H9 (cell line): ENCODE data around the gene C20orf96. TPM values are rescaled to one million over a fixed set of nuclear protein-coding genes. Genes with fewer than 3 reads are reported as not detected.

Experiments used
- DNase-seq: peaks from one replicate; pipeline ENCODE4 v3.0.0-alpha.2; 2017
- H2AFZ ChIP-seq: one replicate; pipeline ENCODE4 v1.6.1; 2013; ENCODE audit warnings: mild to moderate bottlenecking, low read length, control low read depth, moderate library complexity
- H2AK5ac ChIP-seq: 2 replicates; pipeline ENCODE4 v1.6.1; 2013; ENCODE audit warnings: low read length, control low read depth, mixed read lengths; ENCODE audit not compliant: insufficient read length
- H2BK120ac ChIP-seq: one replicate; pipeline ENCODE4 v1.6.1; 2013; ENCODE audit warnings: low read depth, mild to moderate bottlenecking, low read length, control low read depth, inconsistent platforms; ENCODE audit not compliant: poor library complexity, severe bottlenecking
- H2BK12ac ChIP-seq: 2 replicates; pipeline ENCODE4 v1.6.1; 2013; ENCODE audit warnings: low read length, control low read depth, mixed read lengths, low read depth; ENCODE audit not compliant: insufficient read length
- H2BK15ac ChIP-seq: 2 replicates; pipeline ENCODE4 v1.6.1; 2013; ENCODE audit warnings: low read depth, low read length, control low read depth
- H2BK20ac ChIP-seq: one replicate; pipeline ENCODE4 v1.6.1; 2013; ENCODE audit warnings: low read depth, mild to moderate bottlenecking, low read length, control low read depth, inconsistent platforms; ENCODE audit not compliant: poor library complexity, severe bottlenecking
- H2BK5ac ChIP-seq: 2 replicates; pipeline ENCODE4 v1.6.1; 2013; ENCODE audit warnings: low read length, control low read depth, mixed read lengths; ENCODE audit not compliant: insufficient read length
- H3K14ac ChIP-seq: 2 replicates; pipeline ENCODE4 v1.6.1; 2013; ENCODE audit warnings: low read length, control low read depth; ENCODE audit not compliant: insufficient read depth
- H3K18ac ChIP-seq: 2 replicates; pipeline ENCODE4 v1.6.1; 2013; ENCODE audit warnings: low read depth, mild to moderate bottlenecking, mixed read lengths, low read length, control low read depth; ENCODE audit not compliant: insufficient read length
- H3K23ac ChIP-seq: 2 replicates; pipeline ENCODE4 v1.6.1; 2013; ENCODE audit warnings: low read length, control low read depth, mixed read lengths, low read depth; ENCODE audit not compliant: insufficient read length
- H3K23me2 ChIP-seq: 2 replicates; pipeline ENCODE4 v1.6.1; 2013; ENCODE audit warnings: low read depth, mild to moderate bottlenecking, mixed read lengths, low read length, control low read depth; ENCODE audit not compliant: insufficient read length, poor library complexity, severe bottlenecking
- H3K27ac ChIP-seq: 2 replicates; pipeline ENCODE4 v1.5.1; 2013; ENCODE audit warnings: low read length, control low read depth, mixed read lengths, low read depth; ENCODE audit not compliant: insufficient read length
- H3K27me3 ChIP-seq: 2 replicates; pipeline ENCODE4 v1.6.1; 2013; ENCODE audit warnings: low read length, control low read depth, inconsistent platforms; ENCODE audit not compliant: insufficient read depth
- H3K4ac ChIP-seq: 2 replicates; pipeline ENCODE4 v1.6.1; 2013; ENCODE audit warnings: low read depth, mild to moderate bottlenecking, control low read depth, inconsistent platforms, low read length, moderate library complexity
- H3K4me1 ChIP-seq: 2 replicates; pipeline ENCODE4 v1.6.1; 2013; ENCODE audit warnings: low read length, control low read depth, inconsistent platforms; ENCODE audit not compliant: insufficient read depth
- H3K4me2 ChIP-seq: 2 replicates; pipeline ENCODE4 v1.6.1; 2013; ENCODE audit warnings: low read length, control low read depth, mixed read lengths; ENCODE audit not compliant: insufficient read length, insufficient read depth
- H3K56ac ChIP-seq: 2 replicates; pipeline ENCODE4 v1.6.1; 2013; ENCODE audit warnings: low read depth, mild to moderate bottlenecking, mixed read lengths, low read length, control low read depth; ENCODE audit not compliant: insufficient read length
- H3K79me1 ChIP-seq: 2 replicates; pipeline ENCODE4 v1.6.1; 2013; ENCODE audit warnings: low read depth, mild to moderate bottlenecking, moderate library complexity, low read length, control low read depth, inconsistent platforms; ENCODE audit not compliant: insufficient read depth, poor library complexity, severe bottlenecking
- H3K79me2 ChIP-seq: 2 replicates; pipeline ENCODE4 v1.6.1; 2013; ENCODE audit warnings: low read length, control low read depth, inconsistent platforms; ENCODE audit not compliant: insufficient read depth
- H3K9ac ChIP-seq: 2 replicates; pipeline ENCODE4 v1.6.1; 2013; ENCODE audit warnings: low read length, control low read depth, mixed read lengths; ENCODE audit not compliant: insufficient read length; ENCODE audit errors: extremely low read depth
- H3K9me3 ChIP-seq: one replicate; pipeline ENCODE4 v1.6.1; 2013; ENCODE audit warnings: low read depth, low read length, inconsistent platforms; ENCODE audit not compliant: control insufficient read depth
- H3T11ph ChIP-seq: one replicate; pipeline ENCODE4 v1.6.1; 2013; ENCODE audit warnings: mild to moderate bottlenecking, low read length, control low read depth, inconsistent platforms
- H4K20me1 ChIP-seq: one replicate; pipeline ENCODE4 v1.6.1; 2013; ENCODE audit not compliant: control insufficient read depth, insufficient read length, insufficient read depth
- H4K5ac ChIP-seq: 2 replicates; pipeline ENCODE4 v1.6.1; 2013; ENCODE audit warnings: low read depth, mild to moderate bottlenecking, mixed read lengths, low read length, control low read depth; ENCODE audit not compliant: insufficient read length
- H4K8ac ChIP-seq: replicated peaks from 2 replicates; pipeline ENCODE4 v1.6.1; 2013; ENCODE audit warnings: low read length, control low read depth, mixed read lengths, low read depth; ENCODE audit not compliant: insufficient read length
- H4K91ac ChIP-seq: 2 replicates; pipeline ENCODE4 v1.6.1; 2013; ENCODE audit warnings: low read depth, mild to moderate bottlenecking, moderate library complexity, mixed read lengths, low read length, control low read depth; ENCODE audit not compliant: insufficient read length
- H3K27ac Mint-ChIP-seq, 3 experiments: 2 replicates in 2 of 3; 3 replicates in 1 of 3; pipeline ENCODE4 v1.8.0; 2020 to 2021; ENCODE audit warnings: mixed read lengths in 3 of 3, mild to moderate bottlenecking in 1 of 3, moderate library complexity in 1 of 3
- H3K27me3 Mint-ChIP-seq: 2 replicates; pipeline ENCODE4 v1.8.0; 2021; ENCODE audit warnings: low read depth, mild to moderate bottlenecking, moderate library complexity, mixed read lengths
- H3K36me3 Mint-ChIP-seq, 3 experiments: 2 replicates in 2 of 3; 3 replicates in 1 of 3; pipeline ENCODE4 v1.8.0; 2020 to 2021; ENCODE audit warnings: low read depth in 3 of 3, mixed read lengths in 3 of 3; ENCODE audit not compliant: insufficient read depth in 1 of 3
- H3K4me1 Mint-ChIP-seq, 2 experiments: 2 replicates each; pipeline ENCODE4 v1.8.0; 2020; ENCODE audit warnings: mixed read lengths in 2 of 2
- H3K4me3 Mint-ChIP-seq, 2 experiments: 2 replicates in 1 of 2; 3 replicates in 1 of 2; pipeline ENCODE4 v1.8.0; 2020 to 2021; ENCODE audit warnings: mild to moderate bottlenecking in 2 of 2, mixed read lengths in 2 of 2, moderate library complexity in 1 of 2
- H3K9me3 Mint-ChIP-seq, 2 experiments: 2 replicates in 1 of 2; 3 replicates in 1 of 2; pipeline ENCODE4 v1.8.0; 2020; ENCODE audit warnings: mild to moderate bottlenecking in 2 of 2, mixed read lengths in 2 of 2, moderate library complexity in 1 of 2
- CTCF ChIP-seq: fragments of 200-600 bp; sonication (generic); conservative IDR thresholded peaks from 3 replicates; pipeline ENCODE4 v1.8.0; 2021; ENCODE audit warnings: antibody characterized with exemption, mild to moderate bottlenecking
- WGBS: extraction: QIAGEN DNeasy Blood & Tissue Kit; methylation state at CpG from one replicate; pipeline ENCODE4 v1.1.7; 2013; ENCODE audit warnings: missing lambda C conversion rate, low lambda C conversion rate, mixed read lengths; ENCODE audit not compliant: insufficient read length; ENCODE audit errors: extremely low coverage; 5-methylcytosine and 5-hydroxymethylcytosine counted together
- total RNA-seq: library from RNA; stranded (reverse); gene quantifications from 2 replicates; pipeline ENCODE4 v1.2.1, GENCODE V29; 2021

The C20orf96 gene
- total RNA-seq, 1 experiment from 2014 or later: 14.5 TPM

GRCh38 chr20:300345-300990 is 9.9 kb upstream of the C20orf96 start:
- Histone ChIP-seq H3K9ac (peak overlapping the region; percentile 48), H3K23ac (no peak overlapping the region), H4K5ac (no peak overlapping the region), H3K56ac (no peak overlapping the region), H2BK20ac (no peak overlapping the region), H3K79me1 (no peaks in the 10 kb centered on the region), H3K18ac (no peak overlapping the region), H2BK15ac (no peak overlapping the region), H4K8ac (no peak overlapping the region), H3K27ac (peak overlapping the region; percentile 55), H3K23me2 (peaks cover 24% of the 10 kb centered on the region), H3K14ac (no peak overlapping the region), H2AK5ac (no peak overlapping the region), H3K79me2 (peaks cover 17% of the 10 kb centered on the region; the same call in 1 of the 2 replicates), H3K9me3 (no peaks in the 10 kb centered on the region), H3K4me1 (peaks cover 10% of the 10 kb centered on the region; the same call in 1 of the 2 replicates), H3K4ac (no peak overlapping the region), H3K4me2 (peak overlapping the region; percentile 96), H4K91ac (no peak overlapping the region), H2BK12ac (no peak overlapping the region), H2BK5ac (no peak overlapping the region), H3T11ph (no peak overlapping the region), H4K20me1 (no peaks in the 10 kb centered on the region), H2AFZ (no peak overlapping the region), H3K27me3 (no peaks in the 10 kb centered on the region), H2BK120ac (no peak overlapping the region)
- Mint-ChIP-seq H3K4me3 (peak overlapping the region; percentile 95 to 99), H3K4me1 (peaks cover 50 to 54% of the 10 kb centered on the region in 2 experiments), H3K27me3 (peaks cover 17% of the 10 kb centered on the region), H3K27ac (peak overlapping the region; percentile 94 to 98 (median 98)), H3K9me3 (peaks cover 0 to 4% of the 10 kb centered on the region in 2 experiments; a peak in 3 of 5 replicates), H3K36me3 (peaks cover 14 to 17% (median 15%) of the 10 kb centered on the region in 3 experiments)
- WGBS: no CpG with 5 or more reads among the region's 10 CpGs
- TF ChIP-seq CTCF: no peak
- DNase-seq: peak; percentile 50
